GM21737 (cell line): ENCODE results near the gene SELENOO.

Source experiments
- ATAC-seq: cut with Tn5 transposase; IDR thresholded peaks from one replicate; pipeline ENCODE4 v1.9.1; 2021; ENCODE audit warnings: mild to moderate bottlenecking, moderate library complexity; ENCODE audit not compliant: unreplicated experiment

Gene SELENOO

GRCh38 chr22:50232481-50233151 is 31.8 kb downstream of the SELENOO start:
- ATAC-seq, result no peak

- no peak for ATAC-seq
Measured at GRCh38 chr22:50233223-50233622, 32.4 kb downstream of the SELENOO start.

GRCh38 chr22:50236731-50237409 is 36.1 kb downstream of the SELENOO start:
- ATAC-seq, result no peak

- no peak for ATAC-seq
Measured at GRCh38 chr22:50238755-50239154, 37.9 kb downstream of the SELENOO start.

- no peak for ATAC-seq
Measured at GRCh38 chr22:50242406-50242949, 41.7 kb downstream of the SELENOO start.

- ATAC-seq, result no peak
Measured at GRCh38 chr22:50243685-50244419, 43.0 kb downstream of the SELENOO start.

- ATAC-seq, result peak; percentile 57
Measured at GRCh38 chr22:50244420-50245213, 43.8 kb downstream of the SELENOO start, which contains the start of gene TUBGCP6. Gene TUBGCP6 (minus strand): TSS chr22:50245023. CDS start chr22:50244459, 564 bp downstream.

GRCh38 chr22:50245214-50246072 is 44.6 kb downstream of the SELENOO start:
- no peak for ATAC-seq

- no peak for ATAC-seq
Measured at GRCh38 chr22:50246242-50247175, 45.7 kb downstream of the SELENOO start.

GRCh38 chr22:50247748-50248147 is 46.9 kb downstream of the SELENOO start:
- ATAC-seq, result no peak

- ATAC-seq, result no peak
Measured at GRCh38 chr22:50248196-50249081, 47.6 kb downstream of the SELENOO start.

- ATAC-seq, result no peak
Measured at GRCh38 chr22:50249341-50250248, 48.8 kb downstream of the SELENOO start.

- no peak for ATAC-seq
Measured at GRCh38 chr22:50250249-50250554, 49.4 kb downstream of the SELENOO start.

GRCh38 chr22:50250555-50251476 is 50.0 kb downstream of the SELENOO start, which contains the start of gene HDAC10:
Gene HDAC10 (minus strand): TSS chr22:50251265. CDS start chr22:50251032, 233 bp downstream.
- peak; percentile 59 for ATAC-seq

GRCh38 chr22:50251477-50252081 is 50.8 kb downstream of the SELENOO start:
- no peak for ATAC-seq
